H9 (cell line): ENCODE measurements around the gene LRMDA. TPM values are rescaled to one million over a fixed set of nuclear protein-coding genes. Genes with fewer than 3 reads are reported as not detected.

Experiments used
- DNase-seq: peaks from one replicate; pipeline ENCODE4 v3.0.0-alpha.2; 2017
- H2AFZ ChIP-seq: one replicate; pipeline ENCODE4 v1.6.1; 2013; ENCODE audit warnings: mild to moderate bottlenecking, low read length, control low read depth, moderate library complexity
- H2AK5ac ChIP-seq: 2 replicates; pipeline ENCODE4 v1.6.1; 2013; ENCODE audit warnings: low read length, control low read depth, mixed read lengths; ENCODE audit not compliant: insufficient read length
- H2BK120ac ChIP-seq: one replicate; pipeline ENCODE4 v1.6.1; 2013; ENCODE audit warnings: low read depth, mild to moderate bottlenecking, low read length, control low read depth, inconsistent platforms; ENCODE audit not compliant: poor library complexity, severe bottlenecking
- H2BK12ac ChIP-seq: 2 replicates; pipeline ENCODE4 v1.6.1; 2013; ENCODE audit warnings: low read length, control low read depth, mixed read lengths, low read depth; ENCODE audit not compliant: insufficient read length
- H2BK15ac ChIP-seq: 2 replicates; pipeline ENCODE4 v1.6.1; 2013; ENCODE audit warnings: low read depth, low read length, control low read depth
- H2BK20ac ChIP-seq: one replicate; pipeline ENCODE4 v1.6.1; 2013; ENCODE audit warnings: low read depth, mild to moderate bottlenecking, low read length, control low read depth, inconsistent platforms; ENCODE audit not compliant: poor library complexity, severe bottlenecking
- H2BK5ac ChIP-seq: 2 replicates; pipeline ENCODE4 v1.6.1; 2013; ENCODE audit warnings: low read length, control low read depth, mixed read lengths; ENCODE audit not compliant: insufficient read length
- H3K14ac ChIP-seq: 2 replicates; pipeline ENCODE4 v1.6.1; 2013; ENCODE audit warnings: low read length, control low read depth; ENCODE audit not compliant: insufficient read depth
- H3K18ac ChIP-seq: 2 replicates; pipeline ENCODE4 v1.6.1; 2013; ENCODE audit warnings: low read depth, mild to moderate bottlenecking, mixed read lengths, low read length, control low read depth; ENCODE audit not compliant: insufficient read length
- H3K23ac ChIP-seq: 2 replicates; pipeline ENCODE4 v1.6.1; 2013; ENCODE audit warnings: low read length, control low read depth, mixed read lengths, low read depth; ENCODE audit not compliant: insufficient read length
- H3K23me2 ChIP-seq: 2 replicates; pipeline ENCODE4 v1.6.1; 2013; ENCODE audit warnings: low read depth, mild to moderate bottlenecking, mixed read lengths, low read length, control low read depth; ENCODE audit not compliant: insufficient read length, poor library complexity, severe bottlenecking
- H3K27ac ChIP-seq: 2 replicates; pipeline ENCODE4 v1.5.1; 2013; ENCODE audit warnings: low read length, control low read depth, mixed read lengths, low read depth; ENCODE audit not compliant: insufficient read length
- H3K27me3 ChIP-seq: 2 replicates; pipeline ENCODE4 v1.6.1; 2013; ENCODE audit warnings: low read length, control low read depth, inconsistent platforms; ENCODE audit not compliant: insufficient read depth
- H3K4ac ChIP-seq: 2 replicates; pipeline ENCODE4 v1.6.1; 2013; ENCODE audit warnings: low read depth, mild to moderate bottlenecking, control low read depth, inconsistent platforms, low read length, moderate library complexity
- H3K4me1 ChIP-seq: 2 replicates; pipeline ENCODE4 v1.6.1; 2013; ENCODE audit warnings: low read length, control low read depth, inconsistent platforms; ENCODE audit not compliant: insufficient read depth
- H3K4me2 ChIP-seq: 2 replicates; pipeline ENCODE4 v1.6.1; 2013; ENCODE audit warnings: low read length, control low read depth, mixed read lengths; ENCODE audit not compliant: insufficient read length, insufficient read depth
- H3K56ac ChIP-seq: 2 replicates; pipeline ENCODE4 v1.6.1; 2013; ENCODE audit warnings: low read depth, mild to moderate bottlenecking, mixed read lengths, low read length, control low read depth; ENCODE audit not compliant: insufficient read length
- H3K79me1 ChIP-seq: 2 replicates; pipeline ENCODE4 v1.6.1; 2013; ENCODE audit warnings: low read depth, mild to moderate bottlenecking, moderate library complexity, low read length, control low read depth, inconsistent platforms; ENCODE audit not compliant: insufficient read depth, poor library complexity, severe bottlenecking
- H3K79me2 ChIP-seq: 2 replicates; pipeline ENCODE4 v1.6.1; 2013; ENCODE audit warnings: low read length, control low read depth, inconsistent platforms; ENCODE audit not compliant: insufficient read depth
- H3K9ac ChIP-seq: 2 replicates; pipeline ENCODE4 v1.6.1; 2013; ENCODE audit warnings: low read length, control low read depth, mixed read lengths; ENCODE audit not compliant: insufficient read length; ENCODE audit errors: extremely low read depth
- H3K9me3 ChIP-seq: one replicate; pipeline ENCODE4 v1.6.1; 2013; ENCODE audit warnings: low read depth, low read length, inconsistent platforms; ENCODE audit not compliant: control insufficient read depth
- H3T11ph ChIP-seq: one replicate; pipeline ENCODE4 v1.6.1; 2013; ENCODE audit warnings: mild to moderate bottlenecking, low read length, control low read depth, inconsistent platforms
- H4K20me1 ChIP-seq: one replicate; pipeline ENCODE4 v1.6.1; 2013; ENCODE audit not compliant: control insufficient read depth, insufficient read length, insufficient read depth
- H4K5ac ChIP-seq: 2 replicates; pipeline ENCODE4 v1.6.1; 2013; ENCODE audit warnings: low read depth, mild to moderate bottlenecking, mixed read lengths, low read length, control low read depth; ENCODE audit not compliant: insufficient read length
- H4K8ac ChIP-seq: replicated peaks from 2 replicates; pipeline ENCODE4 v1.6.1; 2013; ENCODE audit warnings: low read length, control low read depth, mixed read lengths, low read depth; ENCODE audit not compliant: insufficient read length
- H4K91ac ChIP-seq: 2 replicates; pipeline ENCODE4 v1.6.1; 2013; ENCODE audit warnings: low read depth, mild to moderate bottlenecking, moderate library complexity, mixed read lengths, low read length, control low read depth; ENCODE audit not compliant: insufficient read length
- H3K27ac Mint-ChIP-seq, 3 experiments: 2 replicates in 2 of 3; 3 replicates in 1 of 3; pipeline ENCODE4 v1.8.0; 2020 to 2021; ENCODE audit warnings: mixed read lengths in 3 of 3, mild to moderate bottlenecking in 1 of 3, moderate library complexity in 1 of 3
- H3K27me3 Mint-ChIP-seq: 2 replicates; pipeline ENCODE4 v1.8.0; 2021; ENCODE audit warnings: low read depth, mild to moderate bottlenecking, moderate library complexity, mixed read lengths
- H3K36me3 Mint-ChIP-seq, 3 experiments: 2 replicates in 2 of 3; 3 replicates in 1 of 3; pipeline ENCODE4 v1.8.0; 2020 to 2021; ENCODE audit warnings: low read depth in 3 of 3, mixed read lengths in 3 of 3; ENCODE audit not compliant: insufficient read depth in 1 of 3
- H3K4me1 Mint-ChIP-seq, 2 experiments: 2 replicates each; pipeline ENCODE4 v1.8.0; 2020; ENCODE audit warnings: mixed read lengths in 2 of 2
- H3K4me3 Mint-ChIP-seq, 2 experiments: 2 replicates in 1 of 2; 3 replicates in 1 of 2; pipeline ENCODE4 v1.8.0; 2020 to 2021; ENCODE audit warnings: mild to moderate bottlenecking in 2 of 2, mixed read lengths in 2 of 2, moderate library complexity in 1 of 2
- H3K9me3 Mint-ChIP-seq, 2 experiments: 2 replicates in 1 of 2; 3 replicates in 1 of 2; pipeline ENCODE4 v1.8.0; 2020; ENCODE audit warnings: mild to moderate bottlenecking in 2 of 2, mixed read lengths in 2 of 2, moderate library complexity in 1 of 2
- CTCF ChIP-seq: fragments of 200-600 bp; sonication (generic); conservative IDR thresholded peaks from 3 replicates; pipeline ENCODE4 v1.8.0; 2021; ENCODE audit warnings: antibody characterized with exemption, mild to moderate bottlenecking
- WGBS: extraction: QIAGEN DNeasy Blood & Tissue Kit; methylation state at CpG from one replicate; pipeline ENCODE4 v1.1.7; 2013; ENCODE audit warnings: missing lambda C conversion rate, low lambda C conversion rate, mixed read lengths; ENCODE audit not compliant: insufficient read length; ENCODE audit errors: extremely low coverage; 5-methylcytosine and 5-hydroxymethylcytosine counted together
- total RNA-seq: library from RNA; stranded (reverse); gene quantifications from 2 replicates; pipeline ENCODE4 v1.2.1, GENCODE V29; 2021

The LRMDA gene
- total RNA-seq, 1 experiment from 2014 or later: 1.8 TPM

DNA sequence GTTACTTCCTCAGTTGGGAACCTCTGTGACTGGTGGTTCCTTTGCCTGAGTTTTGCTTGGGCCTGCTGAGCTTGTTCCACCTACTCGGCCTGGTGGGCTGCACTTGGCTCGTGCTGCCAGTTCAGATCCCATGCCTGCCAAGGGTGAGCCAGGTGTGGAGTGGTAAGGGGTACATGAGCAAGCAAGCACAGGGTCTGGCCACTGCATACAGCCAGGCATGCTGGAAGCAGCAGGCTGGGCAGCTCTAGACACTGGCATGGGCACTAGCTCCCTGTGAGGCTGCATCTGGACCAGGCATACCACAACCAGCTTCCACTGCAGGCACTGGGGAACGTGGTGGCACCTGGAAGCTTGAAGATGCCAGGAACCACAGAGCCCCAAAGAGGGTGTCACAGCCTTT, 624.0 kb downstream of the LRMDA start:
- H3K79me1 ChIP-seq: no peaks in the 10 kb centered on the region
- H2BK5ac ChIP-seq: no peak overlapping the region
- H3K4ac ChIP-seq: no peak overlapping the region
- TF ChIP-seq CTCF: no peak
- H2BK120ac ChIP-seq: no peak overlapping the region
- no peaks in the 10 kb centered on the region for H4K20me1 ChIP-seq
- H3K27ac ChIP-seq: no peak overlapping the region
- no CpG with 5 or more reads among the region's 3 CpGs for WGBS
- H3K79me2 ChIP-seq: no peaks in the 10 kb centered on the region
- no peak overlapping the region for H3K14ac ChIP-seq
- no peak overlapping the region for H2AFZ ChIP-seq
- peaks cover 17 to 18% of the 10 kb centered on the region in 2 experiments for H3K9me3 Mint-ChIP-seq
- H3K36me3 Mint-ChIP-seq: peaks cover 5 to 9% (median 8%) of the 10 kb centered on the region in 3 experiments; a peak in 6 of 7 replicates
- H2BK12ac ChIP-seq: no peak overlapping the region
- H3K27me3 ChIP-seq: no peaks in the 10 kb centered on the region
- H3K27me3 Mint-ChIP-seq: peaks cover 36% of the 10 kb centered on the region
- H3K4me1 ChIP-seq: no peaks in the 10 kb centered on the region
- H3K9me3 ChIP-seq: no peaks in the 10 kb centered on the region
- H3K4me2 ChIP-seq: no peak overlapping the region
- H3T11ph ChIP-seq: no peak overlapping the region
- H3K56ac ChIP-seq: no peak overlapping the region
- no peak overlapping the region for H3K9ac ChIP-seq
- no peak overlapping the region for H3K18ac ChIP-seq
- no peak overlapping the region for H3K23ac ChIP-seq
- no peaks in the 10 kb centered on the region for H3K23me2 ChIP-seq
- H3K4me3 Mint-ChIP-seq: no peak overlapping the region
- no peak overlapping the region for H4K91ac ChIP-seq
- no peak overlapping the region for H3K27ac Mint-ChIP-seq
- H2BK15ac ChIP-seq: no peak overlapping the region
- H3K4me1 Mint-ChIP-seq: peaks cover 5 to 9% of the 10 kb centered on the region in 2 experiments
- no peak overlapping the region for H4K8ac ChIP-seq
- DNase-seq: no peak
- no peak overlapping the region for H2BK20ac ChIP-seq
- H2AK5ac ChIP-seq: no peak overlapping the region
- no peak overlapping the region for H4K5ac ChIP-seq
